NOMO-1 treated with DMSO at 0.1 percent for 48 hours (cell line): ENCODE data around the gene NXN.
"Not testable (repeated sequence)": the region's sequence is repeated elsewhere in the genome, so short reads cannot be mapped to it uniquely, and the experiment has no call there.

Experiments used
- DNase-seq: peaks from one replicate; lab custom pipeline; 2025; ENCODE audit not compliant: unreplicated experiment; lab: John Stamatoyannopoulos, UW

The NXN gene

DNA sequence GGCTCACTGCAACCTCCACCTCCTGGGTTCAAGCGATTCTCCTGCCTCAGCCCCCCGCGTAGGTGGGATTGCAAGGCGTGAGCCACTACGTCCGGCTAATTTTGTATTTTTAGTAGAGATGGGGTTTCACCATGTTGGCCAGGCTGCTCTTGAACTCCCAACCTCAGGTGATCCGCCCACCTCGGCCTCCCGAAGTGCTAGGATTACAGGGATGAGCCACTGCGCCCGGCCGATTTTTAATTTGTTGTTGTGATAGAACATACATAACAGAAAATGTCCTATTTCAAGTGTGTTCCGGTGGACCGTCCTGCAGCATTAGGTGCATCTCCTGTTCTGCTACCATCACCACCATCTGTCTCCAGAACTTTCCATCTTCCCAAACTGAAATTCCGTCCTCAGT lies 55.3 kb downstream of the NXN start:
- DNase-seq, result not testable (repeated sequence)

DNA sequence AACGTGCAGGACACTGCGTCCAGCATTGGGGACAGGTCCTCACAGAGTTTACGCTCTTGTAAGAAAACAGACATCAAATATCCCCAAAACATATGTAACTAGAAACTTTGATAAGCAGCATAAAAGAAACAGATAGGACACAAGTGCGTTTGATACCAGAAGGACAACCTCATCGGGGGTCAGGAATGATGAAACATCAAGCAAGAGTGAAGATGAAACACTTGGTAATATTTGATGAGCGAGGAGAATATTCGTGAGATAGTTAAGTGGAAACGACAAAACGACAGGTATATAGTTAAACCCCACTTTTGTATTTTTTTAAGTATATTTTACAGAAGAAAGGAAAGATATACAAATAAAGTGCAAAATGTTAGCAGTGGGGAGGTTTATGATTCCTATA lies 55.9 kb downstream of the NXN start:
- DNase-seq, result no peak

DNA sequence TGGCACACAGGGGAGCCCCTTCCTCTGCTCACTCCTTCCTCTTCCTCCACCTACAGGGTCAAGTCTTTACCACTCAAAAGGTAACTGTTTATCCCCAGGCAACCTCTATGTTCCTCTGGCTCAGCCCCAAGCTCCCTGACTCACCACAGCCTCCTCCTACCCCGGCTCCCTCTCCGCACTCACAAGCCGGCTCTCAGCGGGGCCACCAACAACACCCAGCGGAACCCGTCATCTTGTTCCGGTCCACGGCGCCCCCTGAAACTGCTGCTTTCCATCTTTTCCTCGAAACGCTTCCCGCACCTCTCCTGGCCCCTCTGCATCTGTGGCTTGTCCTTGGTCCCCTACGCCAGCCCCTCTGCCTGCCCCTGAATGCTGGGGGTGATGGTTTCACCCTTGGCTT lies 58.4 kb downstream of the NXN start:
- no peak for DNase-seq

DNA sequence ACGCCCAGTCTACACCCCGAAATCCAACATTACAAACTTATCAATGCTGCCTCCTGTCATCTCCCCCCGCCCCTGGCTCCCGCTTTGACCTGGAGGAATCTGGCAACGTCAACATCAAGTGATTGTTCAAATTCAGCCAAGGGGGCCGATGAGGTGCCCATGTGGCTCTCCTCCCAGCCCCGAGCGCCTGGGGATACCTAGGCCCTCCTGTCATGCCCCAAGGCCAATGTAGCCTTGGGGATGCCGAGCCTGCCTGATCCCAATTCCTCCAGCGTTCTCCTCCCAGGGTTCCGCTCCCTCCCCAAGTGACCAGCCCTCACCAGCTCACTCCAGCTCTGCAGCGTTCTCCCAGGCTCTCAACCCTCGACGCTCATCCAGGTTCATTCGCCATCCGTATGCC lies 59.4 kb downstream of the NXN start:
- no peak for DNase-seq

- no peak for DNase-seq
These were observed 61.4 kb downstream of the NXN start for GRCh38 chr17:917941-918740.

DNA sequence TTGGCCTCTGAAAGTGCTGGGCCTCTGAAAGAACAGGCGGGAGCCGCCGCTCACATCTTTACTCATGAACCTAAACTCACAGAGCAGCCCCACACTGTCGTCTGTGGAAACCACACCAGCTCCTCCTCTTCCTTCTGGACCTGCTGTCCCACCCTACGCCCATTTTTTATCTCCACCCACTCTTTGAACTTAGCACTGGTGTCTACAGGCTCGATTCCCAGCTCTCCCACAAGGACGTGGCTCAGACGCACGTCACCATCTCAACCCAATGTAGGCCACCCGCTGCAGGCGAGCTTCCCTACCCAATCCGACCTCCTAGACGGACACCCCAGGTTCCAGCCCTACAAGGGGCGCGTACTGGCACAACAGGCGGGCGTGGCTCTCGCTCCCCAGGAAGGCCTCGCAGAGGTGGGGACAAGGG lies 62.2 kb downstream of the NXN start:
- no peak for DNase-seq

DNA sequence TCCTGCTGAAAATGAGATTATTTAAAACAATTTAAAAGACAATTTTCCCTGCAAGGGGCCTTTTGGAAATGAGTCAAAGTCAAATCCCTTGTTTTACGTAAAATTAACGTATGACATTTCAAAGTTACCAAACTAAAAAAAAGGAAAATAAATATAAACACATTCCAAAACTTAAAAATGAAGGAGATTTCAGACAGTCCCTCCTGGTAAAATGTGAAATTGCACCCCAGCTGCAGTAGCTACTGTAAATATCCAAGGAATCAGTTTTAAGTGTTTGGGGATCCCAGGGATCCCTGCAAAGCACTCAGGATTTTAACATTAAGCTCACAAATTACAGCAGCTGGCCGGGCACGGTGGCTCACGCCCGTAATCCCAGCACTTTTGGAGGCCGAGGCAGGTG lies 63.3 kb downstream of the NXN start:
- no peak for DNase-seq

GRCh38 chr17:915538-916201 lies 63.9 kb downstream of the NXN start:
- peak; percentile 95 for DNase-seq

DNA sequence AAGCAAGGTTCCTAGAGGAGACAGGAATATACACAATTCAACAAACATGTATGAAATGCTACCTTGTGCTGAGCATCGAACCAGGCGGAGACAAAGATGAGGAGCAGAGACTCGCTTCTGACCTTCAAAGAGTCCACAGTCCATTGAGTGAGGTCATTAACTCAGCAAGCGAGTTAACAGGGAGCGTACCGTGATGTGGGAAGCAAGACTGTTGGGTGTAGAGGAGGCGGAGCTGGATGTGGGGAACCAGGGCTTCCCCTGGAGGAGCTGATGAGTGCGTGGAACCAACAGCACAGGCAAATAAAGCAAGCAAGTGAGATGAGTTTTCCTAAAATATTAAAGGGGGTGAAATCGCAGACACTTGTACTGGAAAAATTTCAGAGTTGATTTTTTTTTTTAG lies 65.0 kb downstream of the NXN start:
- no peak for DNase-seq

DNA sequence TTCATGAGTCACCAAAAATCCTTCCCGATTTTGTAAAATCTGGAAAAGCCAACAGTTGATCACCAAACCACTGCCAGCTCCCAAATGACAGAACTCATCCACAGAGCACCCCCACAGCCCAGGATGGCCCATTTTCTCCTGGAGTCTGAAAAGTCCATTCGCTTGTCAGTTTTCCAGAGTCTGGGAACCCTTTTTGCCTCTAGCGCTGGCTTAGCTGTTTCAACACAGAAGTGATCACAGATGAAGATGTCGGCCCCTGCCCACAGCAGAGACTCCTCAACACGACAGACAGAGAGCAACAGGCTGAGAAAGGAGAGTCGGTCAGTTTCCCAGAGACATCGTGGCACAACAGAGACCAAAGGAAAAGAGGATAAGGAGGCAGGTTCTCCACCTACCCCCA lies 66.4 kb downstream of the NXN start:
- DNase-seq, result no peak

DNA sequence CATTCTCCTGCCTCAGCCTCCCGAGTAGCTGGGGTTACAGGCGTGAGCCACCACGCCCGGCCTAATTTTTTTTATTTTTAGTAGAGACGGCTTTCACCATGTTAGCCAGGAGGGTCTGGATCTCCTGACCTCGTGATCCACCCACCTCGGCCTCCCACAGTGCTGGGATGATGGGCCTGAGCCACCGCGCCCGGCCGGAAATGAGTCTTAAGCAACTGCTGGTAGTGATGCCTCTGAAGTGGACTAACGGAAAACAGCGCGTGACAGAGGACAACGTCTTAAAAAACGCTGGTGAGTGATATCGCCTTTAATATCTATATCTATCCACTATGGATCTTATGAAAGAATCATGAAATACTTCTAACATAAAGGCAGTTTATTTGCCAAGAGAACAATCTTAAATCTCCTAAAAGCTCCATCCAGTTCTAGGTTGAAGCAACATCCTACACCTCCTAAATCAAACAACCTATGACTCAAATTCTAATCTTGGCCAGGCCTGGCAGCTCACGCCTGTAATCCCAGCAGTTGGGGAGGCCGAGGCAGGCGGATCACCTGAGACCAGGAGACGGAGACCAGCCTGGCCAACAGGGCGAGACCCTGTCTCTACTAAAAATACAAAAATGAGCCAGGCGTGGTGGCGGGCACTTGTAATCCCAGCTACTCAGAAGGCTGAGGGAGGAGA lies 69.8 kb downstream of the NXN start:
- peak; percentile 64 for DNase-seq

DNA sequence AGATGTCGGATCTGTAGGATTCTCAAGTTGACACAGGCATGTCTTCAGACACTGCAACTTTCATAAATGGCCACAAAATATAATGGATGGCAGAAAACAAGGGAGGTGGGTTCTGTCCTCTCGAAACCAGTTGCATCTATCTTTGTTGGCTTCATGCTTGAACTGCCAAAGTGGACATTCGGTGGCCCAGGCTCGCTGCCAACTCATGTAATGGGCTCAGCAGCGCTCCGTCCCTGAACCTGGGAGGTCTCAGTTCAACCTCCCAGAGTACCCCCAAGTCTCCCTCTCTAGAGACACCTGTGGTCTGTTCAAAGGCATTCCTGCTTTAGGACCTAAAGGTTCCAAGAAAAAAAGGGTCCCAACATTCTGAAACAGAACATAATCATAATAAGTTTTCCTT lies 71.9 kb downstream of the NXN start:
- DNase-seq, result no peak

DNA sequence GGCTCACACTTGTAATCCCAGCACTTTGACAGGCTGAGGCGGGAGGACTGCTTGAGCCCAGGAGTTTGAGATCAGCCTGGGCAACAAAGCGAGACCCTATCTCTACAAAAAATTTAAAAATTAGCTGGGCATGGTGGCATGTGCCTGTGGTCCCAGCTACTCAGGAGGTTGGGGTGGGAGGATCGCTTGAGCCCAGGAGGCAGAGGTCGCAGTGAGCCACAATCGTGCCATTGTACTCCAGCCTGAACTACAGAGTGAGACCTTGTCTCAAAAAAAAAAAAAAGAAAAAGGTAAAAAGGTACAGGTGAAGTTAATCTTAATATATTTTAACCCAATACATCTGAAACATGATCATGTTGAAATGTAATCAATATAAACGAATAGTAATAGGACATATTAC lies 73.9 kb downstream of the NXN start:
- DNase-seq, result not testable (repeated sequence)

DNA sequence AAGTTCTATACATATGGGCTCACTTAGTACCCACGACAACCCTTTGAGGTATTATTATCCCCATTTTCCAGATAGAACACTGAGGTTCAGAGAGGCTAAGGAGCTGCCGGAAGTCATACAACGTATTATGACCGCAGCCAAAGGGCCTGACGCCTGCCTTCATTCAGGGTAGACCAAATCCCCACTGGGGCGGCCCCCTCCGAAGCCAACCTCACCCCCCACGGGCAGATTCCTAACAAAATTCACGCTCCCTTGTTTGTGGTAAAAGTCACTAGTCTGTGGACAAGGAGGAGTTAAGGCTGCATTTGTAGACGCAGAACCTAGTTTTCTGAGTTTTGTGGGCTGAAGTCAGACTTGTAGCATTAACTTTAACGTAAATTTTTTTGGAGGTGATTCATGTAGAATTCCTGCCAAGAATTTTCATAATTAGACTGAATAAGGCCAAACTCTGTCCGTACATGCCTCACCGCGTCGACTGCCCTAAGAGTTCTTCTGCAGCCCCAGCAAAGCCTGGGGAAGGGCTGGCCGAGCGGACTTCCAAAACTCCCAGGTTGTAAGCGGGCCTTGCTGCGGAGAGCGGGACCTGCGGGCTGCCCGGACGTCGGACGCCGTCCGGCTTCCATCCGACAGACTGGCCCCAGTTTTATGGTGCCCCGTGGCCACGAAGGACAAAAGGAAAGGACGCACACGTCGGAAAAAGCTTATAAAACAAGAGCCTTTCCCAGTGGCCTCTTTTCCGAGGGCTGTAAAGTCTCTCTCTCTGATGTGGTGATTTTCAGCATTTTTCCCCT lies 75.7 kb downstream of the NXN start:
- no peak for DNase-seq

DNA sequence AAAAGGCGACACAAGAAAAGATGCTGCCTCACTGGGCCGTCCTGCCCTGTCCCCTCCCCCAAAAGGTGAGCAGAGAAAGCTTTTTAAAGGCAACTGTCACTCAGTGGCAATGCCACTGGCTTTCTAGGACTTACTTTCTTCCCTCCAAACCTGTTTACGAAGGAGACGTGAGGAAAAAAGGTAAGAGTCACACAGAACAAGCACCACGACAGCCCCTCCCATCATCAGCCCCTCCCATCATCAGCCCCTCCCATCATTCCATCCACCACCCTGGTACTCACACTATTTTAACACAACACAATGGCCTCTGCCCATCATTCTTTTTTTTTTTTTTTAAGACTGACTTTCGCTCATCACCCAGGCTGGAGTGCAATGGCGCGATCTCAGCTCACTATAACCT lies 77.1 kb downstream of the NXN start:
- no peak for DNase-seq

GRCh38 chr17:901964-902363 lies 77.6 kb downstream of the NXN start:
- no peak for DNase-seq

GRCh38 chr17:901191-901950 lies 78.2 kb downstream of the NXN start:
- no peak for DNase-seq

GRCh38 chr17:900336-900934 lies 79.1 kb downstream of the NXN start:
- no peak for DNase-seq

DNA sequence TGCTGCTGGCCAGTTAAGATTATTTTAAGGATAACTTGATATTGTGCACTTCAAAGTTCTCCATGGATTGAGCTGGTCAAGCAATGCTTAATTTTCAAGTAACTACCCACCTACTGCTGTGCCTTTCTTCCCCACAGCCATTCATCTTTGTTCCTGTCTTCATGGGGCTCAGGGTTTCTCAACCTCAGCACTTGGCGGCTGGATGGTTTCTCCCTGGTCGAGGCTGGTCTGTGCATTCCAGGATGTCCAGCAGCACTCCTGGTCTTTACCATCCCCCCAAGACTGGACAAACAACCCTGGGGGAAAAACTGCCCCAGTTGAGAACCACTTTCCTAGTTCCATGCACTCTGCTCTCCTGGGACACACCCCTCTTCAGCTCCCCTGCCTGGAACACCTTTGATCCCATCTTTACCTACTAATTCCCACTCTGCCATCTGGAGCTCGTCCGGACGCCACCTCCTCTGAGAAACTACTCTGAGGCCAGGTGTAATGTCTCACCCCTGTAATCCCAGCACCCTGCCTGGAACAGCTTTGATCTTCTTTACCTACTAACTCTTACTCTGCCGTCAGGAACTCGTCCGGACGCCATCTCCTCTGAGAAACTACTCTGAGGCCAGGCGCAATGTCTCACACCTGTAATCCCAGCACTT lies 81.5 kb downstream of the NXN start:
- DNase-seq, result no peak
